Measurements from ENCODE around the gene CYBA. TPM values are rescaled to one million over a fixed set of nuclear protein-coding genes. Genes with fewer than 3 reads are reported as not detected.

The CYBA gene
- total and polyA plus RNA-seq, 2 of the 13 experiments (the other 11 are each of a cell fraction or from before 2014, with no cell fraction given): 196 to 250 TPM

DNA sequence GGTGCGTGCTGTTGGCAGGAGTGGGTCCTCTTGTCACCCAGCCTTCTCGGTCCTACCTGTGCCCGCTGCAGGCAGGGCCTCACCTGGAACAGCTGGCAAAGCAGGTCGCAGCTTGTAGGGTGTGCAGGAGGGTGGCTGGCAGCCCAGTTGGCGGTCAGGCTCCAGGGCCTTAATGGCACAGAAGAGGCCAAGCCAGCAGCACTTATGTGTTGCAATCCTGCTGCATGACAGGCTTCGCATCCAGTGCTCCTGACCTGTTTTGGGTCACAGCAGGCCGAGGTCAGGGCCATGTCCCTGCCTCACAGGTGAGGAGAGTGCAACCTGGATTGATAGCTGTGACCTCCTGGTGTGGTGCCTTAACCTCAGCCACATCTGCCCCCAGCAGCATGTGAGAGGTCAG lies 48.8 kb downstream of the CYBA start (continued):
- TF ChIP-seq, protein P1, sequence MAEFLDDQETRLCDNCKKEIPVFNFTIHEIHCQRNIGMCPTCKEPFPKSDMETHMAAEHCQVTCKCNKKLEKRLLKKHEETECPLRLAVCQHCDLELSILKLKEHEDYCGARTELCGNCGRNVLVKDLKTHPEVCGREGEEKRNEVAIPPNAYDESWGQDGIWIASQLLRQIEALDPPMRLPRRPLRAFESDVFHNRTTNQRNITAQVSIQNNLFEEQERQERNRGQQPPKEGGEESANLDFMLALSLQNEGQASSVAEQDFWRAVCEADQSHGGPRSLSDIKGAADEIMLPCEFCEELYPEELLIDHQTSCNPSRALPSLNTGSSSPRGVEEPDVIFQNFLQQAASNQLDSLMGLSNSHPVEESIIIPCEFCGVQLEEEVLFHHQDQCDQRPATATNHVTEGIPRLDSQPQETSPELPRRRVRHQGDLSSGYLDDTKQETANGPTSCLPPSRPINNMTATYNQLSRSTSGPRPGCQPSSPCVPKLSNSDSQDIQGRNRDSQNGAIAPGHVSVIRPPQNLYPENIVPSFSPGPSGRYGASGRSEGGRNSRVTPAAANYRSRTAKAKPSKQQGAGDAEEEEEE (CRISPR knock-in tag; IDR thresholded peaks at IDR 0.05; ENCODE audit: borderline replicate concordance): no peak
- TF ChIP-seq KLF15 (CRISPR knock-in tag; IDR thresholded peaks at IDR 0.05; ENCODE audit: borderline replicate concordance): no peak
- TF ChIP-seq ONECUT2 (CRISPR knock-in tag; IDR thresholded peaks at IDR 0.05): no peak
- no peak for TF ChIP-seq ZNF724P (CRISPR knock-in tag; IDR thresholded peaks at IDR 0.05; ENCODE audit: borderline replicate concordance)
- TF ChIP-seq ZNF598 (CRISPR knock-in tag; IDR thresholded peaks at IDR 0.05; ENCODE audit: borderline replicate concordance): no peak
- peak; percentile 21; the same call in 1 of the 2 replicates for TF ChIP-seq HOXA3 (CRISPR knock-in tag; IDR thresholded peaks at IDR 0.05)
- TF ChIP-seq TGIF2 (CRISPR knock-in tag; IDR thresholded peaks at IDR 0.05): no peak
- TF ChIP-seq BCLAF1 (IDR thresholded peaks at IDR 0.05): no peak
- TF ChIP-seq ZFP91 (CRISPR knock-in tag; IDR thresholded peaks at IDR 0.05; ENCODE audit: borderline replicate concordance): 0 out of 2 replicates have a peak, but pooled peaks have one; percentile 26
- TF ChIP-seq ZFP62 (CRISPR knock-in tag; IDR thresholded peaks at IDR 0.05): no peak
- TF ChIP-seq PPARG (CRISPR knock-in tag; conservative IDR thresholded peaks at IDR 0.05): no peak
- TF ChIP-seq, protein P2, sequence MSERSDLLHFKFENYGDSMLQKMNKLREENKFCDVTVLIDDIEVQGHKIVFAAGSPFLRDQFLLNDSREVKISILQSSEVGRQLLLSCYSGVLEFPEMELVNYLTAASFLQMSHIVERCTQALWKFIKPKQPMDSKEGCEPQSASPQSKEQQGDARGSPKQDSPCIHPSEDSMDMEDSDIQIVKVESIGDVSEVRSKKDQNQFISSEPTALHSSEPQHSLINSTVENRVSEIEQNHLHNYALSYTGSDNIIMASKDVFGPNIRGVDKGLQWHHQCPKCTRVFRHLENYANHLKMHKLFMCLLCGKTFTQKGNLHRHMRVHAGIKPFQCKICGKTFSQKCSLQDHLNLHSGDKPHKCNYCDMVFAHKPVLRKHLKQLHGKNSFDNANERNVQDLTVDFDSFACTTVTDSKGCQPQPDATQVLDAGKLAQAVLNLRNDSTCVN (CRISPR knock-in tag; IDR thresholded peaks at IDR 0.05; ENCODE audit: borderline replicate concordance): no peak
- no peak for TF ChIP-seq DBP (CRISPR knock-in tag; IDR thresholded peaks at IDR 0.05; ENCODE audit: not compliant biosample characterization)
- TF ChIP-seq ZBTB7B (CRISPR knock-in tag; IDR thresholded peaks at IDR 0.05): no peak
- no peak for TF ChIP-seq ZZZ3 (CRISPR knock-in tag; IDR thresholded peaks at IDR 0.05; ENCODE audit: borderline replicate concordance)
- no peak for TF ChIP-seq ZNF160 (CRISPR knock-in tag; IDR thresholded peaks at IDR 0.05)
- TF ChIP-seq PTBP1 (IDR thresholded peaks at IDR 0.05; ENCODE audit: low read depth, low read length, poor library complexity, severe bottlenecking): no peak
- TF ChIP-seq ZNF549 (CRISPR knock-in tag; IDR thresholded peaks at IDR 0.05): no peak
- TF ChIP-seq ZNF615 (CRISPR knock-in tag; IDR thresholded peaks at IDR 0.05; ENCODE audit: borderline replicate concordance): no peak
- TF ChIP-seq POLR2AphosphoS5 (IDR thresholded peaks at IDR 0.05; ENCODE audit: low read depth, low read length): no peak
- no peak for TF ChIP-seq ARNT2 (CRISPR knock-in tag; IDR thresholded peaks at IDR 0.05; ENCODE audit: low read depth)
- TF ChIP-seq PCBP1 (IDR thresholded peaks at IDR 0.05; ENCODE audit: borderline replicate concordance, low read depth, low read length): no peak
- TF ChIP-seq TAF1 (CRISPR knock-in tag; IDR thresholded peaks at IDR 0.05): no peak
- TF ChIP-seq ZNF772 (CRISPR knock-in tag; IDR thresholded peaks at IDR 0.05): no peak
